D721Med (cell line): ENCODE results near the gene CMYA5.

Source experiments
- DNase-seq: peaks from one replicate; pipeline ENCODE4 v3.0.0; 2011; ENCODE audit warnings: low spot score; ENCODE audit not compliant: insufficient read length
- FAIRE-seq: peaks from 2 replicates; lab custom pipeline; 2011; peaks lifted over from hg19 to GRCh38; lab: Jason Lieb, UNC
- CTCF ChIP-seq: IDR thresholded peaks from 2 replicates; pipeline ENCODE4 v1.5.1; 2012; ENCODE audit warnings: mild to moderate bottlenecking, control low read depth; ENCODE audit not compliant: insufficient read depth; ENCODE audit errors: missing control alignments

Gene CMYA5

DNA sequence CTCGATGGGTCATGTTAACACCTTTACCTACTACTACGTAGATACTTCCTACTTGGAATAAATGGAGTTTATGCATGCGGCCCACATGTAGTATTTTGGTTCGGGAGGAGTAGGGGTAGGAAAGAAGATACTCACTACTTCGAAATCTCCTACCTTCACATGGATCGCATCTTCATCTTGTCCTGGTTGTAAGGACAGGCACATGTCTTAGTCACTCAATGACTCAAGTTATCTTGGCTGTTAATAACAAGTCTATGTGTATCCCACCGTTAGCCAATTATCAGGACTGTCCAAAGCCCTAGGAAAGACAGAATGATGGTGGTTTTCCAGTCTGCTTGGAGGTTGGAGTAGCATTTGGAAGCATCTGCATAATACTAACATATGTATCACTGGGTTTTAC, 24.1 kb downstream of the CMYA5 start:
- FAIRE-seq (no peak), DNase-seq (no peak)
- TF ChIP-seq CTCF = no peak

DNA sequence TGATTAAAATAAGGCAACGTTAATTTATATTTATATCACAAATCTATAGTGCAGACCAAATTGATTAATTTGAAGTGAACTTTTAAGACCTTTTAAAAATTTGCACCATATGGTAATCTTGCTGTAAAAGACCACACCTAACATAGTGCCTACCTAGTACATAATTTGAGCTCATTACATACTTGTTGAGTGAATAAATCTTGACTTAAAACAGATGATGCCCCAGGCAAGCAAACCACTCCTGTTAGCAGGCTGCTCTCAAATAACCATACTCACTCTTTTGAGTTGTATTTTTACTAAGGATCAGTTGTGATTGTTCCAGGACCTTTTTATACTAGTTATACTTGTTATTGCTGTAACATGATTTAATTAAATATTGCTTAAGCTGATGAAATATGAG, 27.2 kb downstream of the CMYA5 start:
- DNase-seq = no peak
- TF ChIP-seq CTCF = no peak
- no peak for FAIRE-seq

DNA sequence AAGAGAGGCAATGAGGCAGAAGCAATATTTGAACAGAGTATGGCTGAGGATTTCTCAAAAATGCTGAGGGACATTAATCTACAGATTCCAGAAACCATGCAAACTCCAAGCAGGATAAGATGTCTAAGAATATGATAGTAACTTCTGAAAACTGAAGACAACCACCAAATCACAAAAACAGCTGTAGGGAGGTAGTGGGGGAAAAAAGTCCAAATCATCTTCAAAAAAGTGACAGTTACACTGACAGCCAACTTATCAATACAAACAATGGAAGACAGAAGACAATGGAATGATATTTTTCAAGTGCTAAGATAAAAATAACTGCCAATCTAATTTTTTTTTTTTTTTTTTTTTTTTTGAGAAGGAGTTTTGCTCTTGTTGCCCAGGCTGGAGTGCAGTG, 30.5 kb downstream of the CMYA5 start:
- no peak for FAIRE-seq
- TF ChIP-seq CTCF = no peak
- DNase-seq = no peak

DNA sequence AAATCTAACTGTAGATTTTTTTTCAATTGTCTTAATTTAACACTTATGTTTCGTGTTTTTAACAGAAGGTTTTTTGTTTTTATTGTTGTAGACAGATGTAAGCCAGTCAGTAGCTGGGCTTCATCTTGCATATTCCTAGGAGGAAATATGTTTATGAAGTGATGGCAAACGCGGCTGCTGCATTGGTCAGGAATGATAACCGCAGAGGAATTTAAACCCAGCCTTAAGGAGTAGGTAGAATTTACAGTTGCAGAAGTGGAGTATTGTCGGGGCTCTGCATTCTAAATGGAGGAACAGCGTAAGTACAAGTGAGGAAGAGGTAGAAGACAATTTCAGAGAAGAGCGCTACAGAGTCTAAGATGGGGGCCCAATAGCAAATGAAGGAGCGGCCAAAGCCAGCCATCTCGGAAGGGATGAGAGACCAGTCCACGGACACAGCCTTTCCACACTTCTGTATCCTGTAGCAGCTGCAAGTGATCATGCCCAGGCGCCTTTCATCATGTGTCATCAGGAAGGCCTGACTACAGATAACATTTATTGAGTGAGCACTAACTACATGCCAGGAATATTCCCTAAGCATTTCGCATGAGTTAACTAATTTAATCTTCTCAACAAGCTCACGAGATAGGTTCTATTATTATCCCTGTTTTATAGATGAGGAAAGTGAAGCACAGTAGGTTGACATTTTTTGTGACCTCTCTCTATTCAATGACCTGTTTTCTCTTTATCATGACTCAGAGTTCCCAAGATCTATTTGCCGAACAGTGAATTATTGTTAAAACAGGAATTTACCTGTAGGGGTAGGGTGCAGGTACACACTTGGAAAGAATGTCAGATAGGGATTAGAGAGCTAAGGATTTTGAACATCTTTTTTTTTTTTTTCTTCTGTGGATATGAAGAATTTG, 38.1 kb downstream of the CMYA5 start:
- no peak for DNase-seq
- no peak for TF ChIP-seq CTCF
- no peak for FAIRE-seq

DNA sequence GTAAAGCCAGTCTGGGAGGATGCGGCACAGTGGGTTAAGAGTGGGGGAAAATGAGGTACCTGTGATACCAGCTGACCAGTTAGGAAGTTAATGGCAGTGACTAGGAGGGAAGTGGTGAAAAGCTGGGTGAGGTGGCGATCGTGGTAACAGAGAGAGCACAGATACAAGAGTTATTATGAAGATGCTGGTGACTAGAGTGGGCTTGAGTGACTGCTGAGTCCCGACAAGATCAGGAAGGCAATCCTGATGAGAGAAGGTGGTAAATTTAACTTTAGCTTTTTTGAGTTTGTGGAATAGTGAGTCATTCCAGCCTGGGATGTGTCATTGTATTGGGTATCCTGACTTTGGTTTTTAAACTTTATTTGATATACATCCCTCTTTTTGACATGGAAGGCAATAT, 38.8 kb downstream of the CMYA5 start:
- DNase-seq (no peak), FAIRE-seq (no peak)
- no peak for TF ChIP-seq CTCF

GRCh38 chr5:79729679-79730078, 40.0 kb downstream of the CMYA5 start:
- no peak for FAIRE-seq
- no peak for TF ChIP-seq CTCF
- no peak for DNase-seq

GRCh38 chr5:79730564-79730963, 40.9 kb downstream of the CMYA5 start:
- no peak for TF ChIP-seq CTCF
- FAIRE-seq (no peak), DNase-seq (no peak)
